22Rv1 (cell line): ENCODE results near the gene ZNHIT3.

Experiments
- H3K27ac ChIP-seq: fragments of 450-650 bp; 2 replicates; pipeline ENCODE4 v1.5.1; 2017
- ZFX ChIP-seq: fragments of 450-650 bp; IDR thresholded peaks from 2 replicates; pipeline ENCODE4 v1.6.1; 2017; ENCODE audit warnings: antibody characterized with exemption, borderline replicate concordance
- TF ChIP-seq, protein P1 (sequence below): fragments of 450-650 bp; IDR thresholded peaks from 2 replicates; pipeline ENCODE4 v1.5.1; 2017; ENCODE audit warnings: mild to moderate bottlenecking

ZNHIT3 gene

DNA sequence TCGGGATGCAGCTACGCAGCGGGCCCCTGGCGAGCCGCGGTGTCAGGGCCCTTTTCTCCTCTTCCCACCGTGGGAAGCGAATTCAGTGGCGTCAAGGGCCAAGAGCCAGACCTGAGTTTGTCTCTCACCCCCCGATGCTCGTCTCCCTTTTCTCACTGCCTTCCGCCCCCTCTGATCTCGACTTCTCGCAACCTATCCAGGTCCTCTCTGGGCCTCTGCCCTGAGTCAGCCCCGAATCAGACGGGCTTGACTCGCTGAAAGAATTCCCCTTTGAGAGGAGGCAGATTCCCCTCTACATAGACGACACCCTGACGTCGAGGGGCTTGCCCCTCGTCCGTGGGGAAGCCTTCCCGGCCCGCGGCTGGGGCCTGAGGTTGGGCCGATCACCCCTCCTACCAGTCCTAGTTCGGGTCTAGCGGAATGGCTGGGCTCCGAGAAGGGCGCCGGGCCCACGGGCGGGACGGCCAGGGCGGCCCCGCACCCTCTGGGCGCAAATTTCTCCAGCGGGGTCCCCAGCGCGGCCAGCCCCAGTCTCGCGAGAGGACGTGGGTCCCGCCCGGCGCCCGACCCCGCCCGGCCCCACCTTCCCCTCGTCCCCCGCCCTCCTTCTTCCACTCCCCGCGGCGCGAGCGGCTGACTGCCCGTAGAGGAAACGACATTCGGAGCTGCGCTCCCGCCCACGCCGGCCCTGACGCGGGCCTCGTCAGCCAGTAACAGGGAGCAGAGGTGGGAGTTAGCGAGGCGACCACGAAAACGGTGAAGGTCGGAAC is 58.0 kb downstream of the ZNHIT3 start, which contains the start of gene GGNBP2:
Gene GGNBP2 (plus strand): TSS at position 613 of the 770 bp plus-strand sequence. CDS start 806 bp downstream, outside the sequence.
- peak within 1 kb of the TSS; percentile 97 for H3K27ac ChIP-seq
- TF ChIP-seq ZFX, result no peak
- TF ChIP-seq, protein P1, sequence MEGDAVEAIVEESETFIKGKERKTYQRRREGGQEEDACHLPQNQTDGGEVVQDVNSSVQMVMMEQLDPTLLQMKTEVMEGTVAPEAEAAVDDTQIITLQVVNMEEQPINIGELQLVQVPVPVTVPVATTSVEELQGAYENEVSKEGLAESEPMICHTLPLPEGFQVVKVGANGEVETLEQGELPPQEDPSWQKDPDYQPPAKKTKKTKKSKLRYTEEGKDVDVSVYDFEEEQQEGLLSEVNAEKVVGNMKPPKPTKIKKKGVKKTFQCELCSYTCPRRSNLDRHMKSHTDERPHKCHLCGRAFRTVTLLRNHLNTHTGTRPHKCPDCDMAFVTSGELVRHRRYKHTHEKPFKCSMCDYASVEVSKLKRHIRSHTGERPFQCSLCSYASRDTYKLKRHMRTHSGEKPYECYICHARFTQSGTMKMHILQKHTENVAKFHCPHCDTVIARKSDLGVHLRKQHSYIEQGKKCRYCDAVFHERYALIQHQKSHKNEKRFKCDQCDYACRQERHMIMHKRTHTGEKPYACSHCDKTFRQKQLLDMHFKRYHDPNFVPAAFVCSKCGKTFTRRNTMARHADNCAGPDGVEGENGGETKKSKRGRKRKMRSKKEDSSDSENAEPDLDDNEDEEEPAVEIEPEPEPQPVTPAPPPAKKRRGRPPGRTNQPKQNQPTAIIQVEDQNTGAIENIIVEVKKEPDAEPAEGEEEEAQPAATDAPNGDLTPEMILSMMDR, result no peak

DNA sequence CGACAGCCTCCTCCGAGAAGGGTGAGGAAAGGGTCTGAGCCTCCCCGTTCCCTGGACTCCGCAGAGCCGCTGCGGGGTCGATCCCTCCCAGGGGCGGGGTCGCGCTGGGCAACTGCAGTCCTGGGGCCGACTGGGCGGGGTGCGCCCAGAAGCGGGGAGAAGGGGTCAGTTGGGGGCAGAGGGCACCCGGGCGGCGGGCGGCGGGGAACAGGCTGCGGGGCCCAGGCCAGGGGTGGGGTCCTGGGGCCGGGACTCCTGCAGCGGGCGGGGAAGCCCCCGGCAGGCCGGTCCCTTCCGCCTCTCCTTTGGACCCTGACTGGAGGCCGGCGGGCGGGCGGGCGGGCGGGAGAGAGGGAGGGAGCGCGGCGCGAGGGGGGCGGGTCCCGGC is 58.6 kb downstream of the ZNHIT3 start:
- peak overlapping the region; percentile 97 for H3K27ac ChIP-seq
- TF ChIP-seq, protein P1, result no peak
- no peak for TF ChIP-seq ZFX
